Measurements from ENCODE around the gene MYOZ1. TPM values are rescaled to one million over a fixed set of nuclear protein-coding genes. Genes with fewer than 3 reads are reported as not detected.

MYOZ1 gene
- total and polyA plus RNA-seq, 2 of the 8 experiments (the other 6 are each of a cell fraction or from before 2014, with no cell fraction given), result 2.6 to 3.3 TPM

GRCh38 chr10:73644015-73644743, 2.9 kb upstream of the MYOZ1 start:
- Histone ChIP-seq H3K79me2 (ENCODE audit: control insufficient read depth in 1 of 2, insufficient read depth in 2 of 2, low read length in 2 of 2) (no peaks in the 10 kb centered on the region), H3K36me3 (ENCODE audit: control insufficient read depth in 2 of 4, insufficient read depth in 4 of 4, low read length in 3 of 4) (no peaks in the 10 kb centered on the region), H4K8ac (ENCODE audit: extremely low read depth, insufficient read depth, low read length) (no peak overlapping the region), H2BK120ac (replicated peaks; ENCODE audit: low read depth, low read length) (no peak overlapping the region), H3K9ac (replicated peaks in 1 of 4; ENCODE audit: extremely low read depth in 1 of 4, low read depth in 3 of 4, low read length in 3 of 4) (no peak overlapping the region), H3K79me1 (ENCODE audit: low read depth, low read length) (no peaks in the 10 kb centered on the region), H3K27me3 (replicated peaks in 1 of 4; ENCODE audit: control insufficient read depth in 3 of 4, extremely low read depth in 1 of 4, insufficient read depth in 3 of 4, low read length in 3 of 4) (no peaks in the 10 kb centered on the region), H3K4me2 (ENCODE audit: insufficient read depth in 1 of 2, low read depth in 2 of 2, low read length in 2 of 2) (no peak overlapping the region), H3K4ac (replicated peaks; ENCODE audit: insufficient read length, low read depth, low read length) (no peak overlapping the region), H3K23ac (ENCODE audit: insufficient read length) (no peak overlapping the region), H2BK15ac (ENCODE audit: low read length) (no peak overlapping the region), H4K91ac (replicated peaks; ENCODE audit: insufficient read length, low read length) (no peak overlapping the region), H2AFZ (ENCODE audit: low read length) (no peak overlapping the region), H3K4me3 (ENCODE audit: extremely low read depth in 1 of 4, insufficient read depth in 2 of 4, low read depth in 3 of 4, low read length in 4 of 4) (no peak overlapping the region), H3K4me1 (replicated peaks in 1 of 4; ENCODE audit: control insufficient read depth in 3 of 4, insufficient read depth in 4 of 4, low read length in 3 of 4) (peaks cover 0 to 15% (median 9%) of the 10 kb centered on the region in 4 experiments; a peak in 6 of 7 replicates), H2AK5ac (ENCODE audit: low read depth, low read length) (no peak overlapping the region), H2BK5ac (ENCODE audit: low read depth, low read length) (no peak overlapping the region), H4K20me1 (replicated peaks in 1 of 2; ENCODE audit: control insufficient read depth in 1 of 2, insufficient read depth in 2 of 2, low read length in 2 of 2) (no peaks in the 10 kb centered on the region), H2BK12ac (ENCODE audit: low read depth, low read length) (no peak overlapping the region), H3K18ac (ENCODE audit: extremely low read depth, low read length) (no peak overlapping the region), H3K23me2 (ENCODE audit: low read depth, low read length) (peaks cover 9% of the 10 kb centered on the region; the same call in 1 of the 2 replicates), H3K56ac (replicated peaks; ENCODE audit: insufficient read length, low read depth, low read length) (no peak overlapping the region), H3K27ac (ENCODE audit: low read depth, low read length) (no peak overlapping the region), H3K14ac (ENCODE audit: insufficient read length) (no peak overlapping the region), H2BK20ac (ENCODE audit: low read length) (no peak overlapping the region), H4K5ac (ENCODE audit: insufficient read length, low read depth, low read length) (no peak overlapping the region), H3K9me3 (ENCODE audit: insufficient read depth in 2 of 2, low read depth in 1 of 2, low read length in 1 of 2) (no peaks in the 10 kb centered on the region)
- FAIRE-seq (peak; percentile 66), DNase-seq (ENCODE audit: low read depth in 1 of 2, low spot score in 2 of 2) (peak in 1 of 2 experiments; percentile 63)
- CTCF ChIA-PET (ENCODE audit: partially characterized antibody), result interaction anchor here (0.6 to 14.5 kb wide), 36 partner anchors 10 to 216 kb away, joined by 3 to 271 read pairs (median 4); partner anchors contain the start of genes SYNPO2L and USP54
- POLR2A ChIA-PET (ENCODE audit: partially characterized antibody), result interaction anchor here (0.8 to 2.3 kb wide), 6 partner anchors 10 to 115 kb away, joined by 3 to 8 read pairs (median 4); no protein-coding TSS in a partner anchor
- WGBS, 2 experiments (ENCODE audit: extremely low coverage in 1 of 2, insufficient coverage in 1 of 2, insufficient read length in 1 of 2, insufficient replicate concordance in 2 of 2, low coverage in 1 of 2, low lambda C conversion rate in 2 of 2, missing lambda C conversion rate in 1 of 2), result 31% methylated on average over 5 of the region's 5 CpGs; no CpG with 5 or more reads in 1 of the 2 experiments
- TF ChIP-seq USF2 (IDR thresholded peaks at IDR 0.05; ENCODE audit: low read length), result no peak
- no peak for TF ChIP-seq BCL11A (IDR thresholded peaks at IDR 0.05; ENCODE audit: low read depth in 2 of 2, low read length in 2 of 2)
- TF ChIP-seq RNF2 (IDR thresholded peaks at IDR 0.05; ENCODE audit: borderline replicate concordance, low read depth, low read length, missing control alignments, poor library complexity, severe bottlenecking), result no peak
- TF ChIP-seq POU5F1 (IDR thresholded peaks at IDR 0.05; ENCODE audit: low read depth, low read length), result no peak
- TF ChIP-seq CTBP2 (IDR thresholded peaks at IDR 0.05; ENCODE audit: borderline replicate concordance, insufficient read depth, insufficient read length, low read length), result no peak
- no peak for TF ChIP-seq TEAD4 (IDR thresholded peaks at IDR 0.05; ENCODE audit: low read depth, low read length)
- no peak for TF ChIP-seq TAF7 (optimal IDR thresholded peaks at IDR 0.05; ENCODE audit: borderline replicate concordance, low read depth, low read length)
- TF ChIP-seq E2F6 (IDR thresholded peaks at IDR 0.05), result no peak
- TF ChIP-seq KDM1A (IDR thresholded peaks at IDR 0.05; ENCODE audit: borderline replicate concordance, low read length), result no peak
